Right forelimb (tissue), 1 donor: ENCODE measurements around the gene LEMD3.

ENCODE experiments used
- DNase-seq: peaks from one replicate; pipeline ENCODE4 v3.0.0-alpha.2; 2018

The LEMD3 gene

DNA sequence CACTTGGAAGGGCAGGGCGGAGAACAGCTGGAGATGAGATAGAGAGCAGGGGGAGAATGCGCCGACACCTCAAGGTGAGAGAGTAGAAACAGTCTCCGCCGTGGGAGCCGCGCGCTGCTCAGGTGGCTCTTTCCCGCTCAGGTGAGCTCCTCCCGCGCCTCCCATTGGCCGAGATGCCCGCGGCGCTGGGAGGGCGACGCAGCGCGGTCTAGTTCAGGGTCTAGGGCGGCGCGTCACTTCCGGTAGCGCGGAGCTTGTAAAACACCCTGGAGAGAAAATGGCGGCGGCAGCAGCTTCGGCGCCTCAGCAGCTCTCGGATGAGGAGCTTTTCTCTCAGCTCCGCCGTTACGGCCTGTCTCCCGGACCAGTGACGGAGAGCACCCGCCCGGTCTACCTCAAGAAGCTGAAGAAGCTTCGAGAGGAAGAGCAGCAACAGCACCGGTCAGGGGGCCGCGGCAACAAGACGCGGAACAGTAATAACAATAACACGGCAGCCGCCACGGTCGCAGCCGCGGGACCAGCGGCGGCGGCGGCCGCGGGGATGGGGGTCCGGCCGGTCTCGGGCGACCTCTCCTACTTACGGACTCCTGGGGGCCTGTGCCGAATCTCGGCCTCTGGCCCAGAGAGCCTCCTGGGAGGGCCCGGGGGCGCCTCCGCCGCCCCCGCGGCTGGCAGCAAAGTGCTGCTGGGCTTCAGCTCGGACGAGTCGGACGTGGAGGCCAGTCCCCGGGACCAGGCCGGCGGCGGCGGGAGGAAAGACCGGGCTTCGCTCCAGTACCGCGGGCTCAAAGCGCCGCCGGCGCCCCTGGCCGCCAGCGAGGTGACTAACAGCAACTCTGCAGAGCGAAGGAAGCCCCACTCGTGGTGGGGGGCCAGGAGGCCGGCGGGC is at the start of gene LEMD3:
LEMD3 (plus strand) TSS at position 264 of the 889 bp plus-strand sequence; CDS start at position 278, 14 bp downstream.
- DNase-seq: peak; percentile 93

DNA sequence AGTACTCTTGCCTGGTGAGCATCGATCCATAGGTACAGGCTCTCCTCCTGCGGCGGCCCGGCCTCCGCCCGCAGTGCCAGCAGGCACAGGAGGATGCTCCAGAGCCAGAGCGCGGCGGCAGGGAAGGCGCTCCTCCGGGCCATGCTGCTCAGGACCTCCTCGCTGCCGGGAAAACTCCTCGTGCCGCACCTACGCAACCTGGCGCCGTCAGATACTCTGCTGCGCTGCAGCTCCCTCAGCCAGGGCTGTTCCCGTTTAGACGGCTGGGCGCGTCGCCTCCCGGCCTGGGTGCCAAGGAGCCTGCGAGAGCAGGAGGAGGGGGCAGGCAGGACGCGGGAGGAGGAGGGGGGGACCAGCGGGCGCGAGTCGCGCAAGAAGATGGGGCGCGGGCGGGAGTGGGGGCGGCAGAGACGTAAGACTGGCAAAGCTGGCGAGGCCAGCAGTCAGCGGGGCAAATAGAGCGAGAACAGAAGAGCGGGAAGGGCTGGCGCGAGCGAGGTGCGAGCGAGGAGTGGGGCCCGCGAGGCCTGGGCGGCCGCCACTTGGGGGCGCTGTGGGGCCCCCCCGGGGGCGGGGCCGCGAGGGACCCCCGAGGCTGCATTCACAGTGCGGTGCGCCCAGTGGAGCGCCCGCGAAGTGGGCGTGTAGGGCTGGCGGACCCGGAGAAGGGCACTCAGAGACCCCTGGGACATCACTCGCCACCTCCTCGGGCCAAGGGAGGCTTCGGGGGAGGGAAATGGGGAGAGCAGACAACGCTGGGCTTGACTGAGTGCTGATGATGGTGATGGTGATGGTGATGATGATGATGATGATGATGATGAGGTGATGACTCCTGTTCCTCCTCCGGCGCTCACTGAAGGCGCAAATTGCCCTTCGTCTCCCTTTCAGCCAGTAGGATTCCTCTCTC is 48.1 kb upstream of the LEMD3 start, which contains the start of gene WIF1:
WIF1 (minus strand) TSS at position 257 of the 907 bp plus-strand sequence; CDS start at position 143, 114 bp downstream.
- peak; percentile 70 for DNase-seq

DNA sequence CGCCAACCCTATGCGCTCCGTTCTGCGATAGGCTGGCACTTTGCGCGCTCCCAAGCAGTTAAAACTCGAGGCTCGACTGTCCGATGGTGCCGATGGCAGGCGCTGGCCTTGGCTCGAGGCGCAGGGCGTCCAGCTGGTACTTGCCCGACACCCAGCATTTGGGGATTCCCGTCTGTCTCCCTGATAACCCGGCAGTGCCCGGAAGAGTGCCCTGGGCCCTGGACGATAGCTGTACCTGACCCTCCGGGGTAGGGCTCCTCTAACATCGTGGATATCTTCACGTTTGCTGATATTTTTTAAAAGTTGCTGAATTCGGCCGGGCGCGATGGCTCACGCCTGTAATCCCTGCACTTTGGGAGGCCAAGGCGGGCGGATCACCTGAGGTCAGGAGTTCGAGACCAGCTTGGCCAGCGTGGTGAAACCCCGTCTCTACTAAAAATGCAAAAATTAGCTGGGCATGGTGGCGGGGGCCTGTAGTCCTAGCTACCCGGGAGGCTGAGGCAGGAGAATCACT is 47.4 kb upstream of the LEMD3 start:
- no peak for DNase-seq

DNA sequence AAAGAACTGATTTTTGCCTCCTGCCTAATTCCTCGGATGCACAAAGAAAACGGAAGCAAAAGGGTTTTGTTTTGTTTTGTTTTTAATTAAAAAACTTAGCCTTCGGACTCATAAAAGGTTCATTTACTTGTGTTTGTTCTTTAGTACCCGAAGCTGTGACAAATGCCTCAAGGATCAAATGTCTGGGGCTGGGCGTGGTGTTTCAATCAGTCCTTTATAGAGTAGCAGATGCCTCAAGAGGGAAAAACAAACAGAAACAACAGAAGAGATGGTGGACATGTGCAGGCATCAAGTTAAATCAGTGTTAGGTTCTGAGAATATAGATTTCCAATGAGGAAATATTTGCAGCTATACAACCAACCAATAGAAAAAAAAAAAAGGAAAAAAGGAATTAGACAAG is 46.7 kb upstream of the LEMD3 start:
- no peak for DNase-seq

DNA sequence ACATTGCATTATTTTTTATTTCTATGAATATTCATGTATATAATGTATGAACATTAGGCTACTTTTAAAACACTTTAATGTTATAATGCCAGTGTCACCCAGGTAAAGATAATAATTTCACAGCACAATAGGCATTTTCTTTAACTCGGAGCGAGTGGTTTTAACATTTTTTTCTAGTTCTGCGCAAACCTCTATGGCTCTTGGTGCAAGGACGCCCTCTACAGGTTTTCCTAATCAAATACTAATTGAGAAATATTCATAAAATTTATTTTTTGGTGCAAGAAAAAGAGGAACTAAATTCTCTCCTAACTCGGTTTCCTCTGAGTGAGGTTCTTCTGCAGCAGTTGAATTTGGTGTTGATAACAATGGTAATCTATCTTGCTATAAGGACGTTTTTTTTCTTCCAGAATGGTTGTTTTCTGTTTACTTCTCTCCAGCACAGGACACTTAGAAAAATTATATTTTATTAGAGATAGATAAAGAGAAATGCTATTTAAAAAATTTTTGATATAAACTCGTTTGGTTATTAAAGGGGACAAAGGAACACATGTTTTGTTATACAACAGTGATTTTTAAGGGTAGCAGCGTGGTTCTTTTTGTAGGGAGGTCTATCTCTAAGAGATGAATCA is 45.8 kb upstream of the LEMD3 start:
- no peak for DNase-seq

DNA sequence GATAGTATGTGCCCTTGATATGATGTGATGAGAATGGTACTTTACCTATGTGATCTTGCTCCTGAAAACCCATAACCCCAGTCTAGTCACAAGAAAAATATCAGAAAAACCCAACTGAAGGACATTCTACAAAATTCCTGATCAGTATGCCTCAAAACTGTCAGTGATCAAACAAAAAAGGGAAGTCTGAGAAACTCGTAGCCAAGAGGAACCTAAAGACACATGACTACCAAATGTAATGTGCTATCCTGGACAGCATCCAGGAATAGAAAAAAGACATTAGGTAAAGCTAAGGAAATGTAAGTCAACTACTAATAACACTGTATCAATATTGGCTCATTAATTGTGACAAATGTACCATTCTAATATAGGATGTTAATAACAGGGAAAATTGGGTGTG is 44.1 kb upstream of the LEMD3 start:
- DNase-seq: no peak

DNA sequence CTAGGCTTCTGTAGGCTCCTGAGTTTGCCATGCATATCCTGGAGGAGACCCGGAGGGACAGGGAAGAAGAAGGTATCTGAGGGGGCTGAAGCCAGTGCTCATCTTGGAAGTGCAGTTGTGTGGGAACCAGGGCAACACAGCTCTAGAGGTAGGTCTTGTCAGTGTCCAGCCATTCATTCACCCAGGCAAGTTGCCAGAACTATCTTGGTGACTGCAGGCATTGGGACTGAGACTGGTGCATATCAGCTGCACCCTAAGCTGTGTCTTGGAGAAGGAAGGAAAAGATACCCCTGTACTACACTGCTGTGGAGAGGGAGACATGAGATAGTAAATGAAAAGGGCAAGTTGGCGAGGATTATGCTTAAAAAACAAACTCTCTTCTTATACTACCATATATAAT is 43.4 kb upstream of the LEMD3 start:
- DNase-seq: no peak

DNA sequence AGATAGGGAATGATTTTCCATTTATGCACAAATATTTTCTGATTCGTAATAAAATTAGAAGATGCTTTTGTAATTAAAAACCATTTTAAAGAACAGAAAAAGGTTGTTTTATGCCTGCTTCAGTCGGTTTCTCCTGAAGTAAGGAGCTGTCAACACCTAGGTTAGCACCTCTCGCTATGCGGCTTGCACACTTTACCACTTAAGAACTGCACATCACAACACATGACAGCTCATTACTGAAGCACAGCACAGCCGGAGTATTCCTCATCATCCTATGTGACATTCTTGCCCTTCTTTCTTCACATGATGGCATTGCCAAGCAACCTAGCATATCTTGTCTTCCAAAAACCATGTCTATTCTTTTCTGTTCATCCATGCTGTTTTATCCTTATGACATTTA is 42.9 kb upstream of the LEMD3 start:
- DNase-seq: no peak

DNA sequence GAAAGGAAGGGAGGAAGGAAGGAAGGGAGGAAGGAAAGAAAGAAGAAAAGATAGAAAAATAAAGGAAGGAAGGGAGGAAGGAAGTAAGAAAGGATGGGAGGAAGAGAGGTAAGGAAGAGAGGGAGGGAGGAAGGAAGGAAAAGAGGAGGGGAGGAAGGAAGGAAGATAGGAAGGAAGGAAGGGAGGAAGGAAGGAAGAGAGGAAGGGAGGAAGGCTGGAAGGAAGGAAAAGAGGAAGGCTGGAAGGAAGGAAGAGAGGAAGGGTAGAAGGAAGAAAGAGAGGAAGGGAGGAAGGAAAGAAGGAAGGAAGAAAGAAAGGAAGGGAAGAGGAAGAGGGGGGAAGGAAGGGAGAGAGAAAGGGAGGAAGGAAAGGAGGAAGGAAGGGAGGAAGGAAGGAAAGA is 35.5 kb upstream of the LEMD3 start:
- DNase-seq: no peak

DNA sequence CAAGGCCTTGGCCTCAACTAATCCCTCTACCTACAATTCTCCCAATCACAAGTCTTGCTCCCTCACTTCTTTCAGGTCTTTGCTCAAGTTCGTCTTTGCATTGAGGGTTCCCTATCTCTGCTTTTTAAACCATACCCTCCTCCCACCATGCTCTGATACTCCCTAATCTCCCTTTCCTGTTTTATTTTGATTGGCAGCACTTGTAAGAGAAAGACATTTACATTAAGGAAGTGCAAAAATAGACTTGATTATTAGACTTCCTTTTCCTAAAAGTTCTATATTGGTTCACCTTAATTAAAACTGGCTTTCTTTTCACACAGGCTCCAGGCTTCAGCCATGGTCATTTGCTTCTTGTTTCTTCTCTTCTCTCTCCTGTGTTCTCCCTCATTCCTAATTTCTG is 30.0 kb upstream of the LEMD3 start:
- no peak for DNase-seq

DNA sequence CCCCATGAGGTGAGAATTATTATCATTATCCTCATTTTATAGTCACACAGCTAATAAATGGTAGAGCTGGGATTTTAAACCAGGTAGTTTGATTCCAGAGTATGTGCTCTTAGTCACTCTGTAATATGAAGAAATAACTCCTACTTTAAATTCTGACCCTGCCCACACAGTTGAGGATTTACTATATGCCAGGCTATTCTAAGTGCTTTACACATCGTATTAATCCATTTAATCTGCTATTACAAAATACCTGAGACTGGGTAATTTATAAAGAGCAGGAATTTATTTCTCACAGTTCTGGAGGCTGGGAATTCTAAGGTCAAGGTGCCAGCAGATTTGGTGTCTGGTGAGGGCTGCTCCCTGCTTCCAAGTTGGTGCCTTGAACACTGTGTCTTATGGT is 28.6 kb upstream of the LEMD3 start:
- DNase-seq: no peak

DNA sequence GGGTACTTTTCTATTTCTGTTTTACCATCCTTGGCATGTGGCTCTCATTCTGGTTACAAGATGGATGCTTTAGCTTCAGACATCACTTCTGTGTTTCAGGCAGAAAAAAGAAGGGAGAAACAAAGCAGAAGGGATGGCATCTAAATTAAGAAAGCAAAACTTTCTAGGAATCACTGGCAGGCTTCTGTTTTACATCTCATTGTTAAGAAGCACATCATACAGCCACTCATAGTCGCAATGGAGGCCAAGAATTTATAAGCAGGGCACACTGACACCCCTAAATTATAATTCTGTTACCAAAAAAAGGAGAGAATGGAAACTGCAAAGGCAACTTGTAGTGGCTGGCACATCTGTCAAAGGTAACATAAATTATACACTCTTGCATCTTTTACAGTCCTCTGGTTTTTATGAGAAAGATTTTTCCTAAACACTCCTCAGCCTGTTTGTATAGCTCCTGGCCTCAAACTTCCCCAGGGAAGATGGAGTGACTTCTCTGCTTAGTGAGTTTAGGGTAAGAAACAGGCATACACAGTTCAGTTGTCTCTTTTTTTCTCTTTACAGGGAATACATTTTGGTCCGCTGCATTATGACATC is 22.0 kb upstream of the LEMD3 start:
- DNase-seq: no peak

DNA sequence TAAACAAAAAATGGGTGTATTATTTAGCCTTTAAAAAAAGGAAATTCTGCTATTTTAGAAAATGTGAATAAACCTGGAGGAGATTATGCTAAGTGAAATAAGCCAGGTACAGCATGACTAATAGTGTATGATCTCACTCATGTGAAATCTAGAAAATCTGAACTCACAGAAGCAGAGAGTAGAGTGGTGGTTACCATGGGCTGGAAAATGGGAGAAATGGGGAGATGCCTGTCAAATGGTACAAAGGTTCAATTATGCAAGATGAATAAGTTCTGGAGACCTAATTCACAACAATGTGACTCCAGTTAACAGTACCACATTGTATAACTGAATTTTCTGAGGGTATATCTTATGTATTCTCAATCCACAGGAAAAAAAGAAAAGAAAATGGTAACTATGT is 17.4 kb upstream of the LEMD3 start:
- no peak for DNase-seq

DNA sequence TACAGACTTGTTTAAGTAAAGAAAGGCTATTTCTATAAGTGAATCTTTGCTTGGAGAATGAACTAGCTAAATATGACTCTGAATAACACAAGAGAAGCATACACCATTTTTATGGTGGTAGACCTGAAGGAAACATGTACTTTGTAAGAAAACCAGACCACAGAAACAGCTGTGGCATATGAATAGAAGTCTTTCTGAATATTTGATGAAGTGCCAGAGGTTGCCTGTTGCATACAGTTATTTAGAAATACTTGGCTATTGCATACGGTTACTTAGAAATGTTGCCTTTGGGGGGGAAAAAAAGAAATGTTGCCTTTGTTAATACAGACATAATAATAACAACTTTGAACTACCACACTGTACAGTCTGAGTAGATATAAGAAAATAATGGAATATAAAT is 16.8 kb upstream of the LEMD3 start:
- no peak for DNase-seq

DNA sequence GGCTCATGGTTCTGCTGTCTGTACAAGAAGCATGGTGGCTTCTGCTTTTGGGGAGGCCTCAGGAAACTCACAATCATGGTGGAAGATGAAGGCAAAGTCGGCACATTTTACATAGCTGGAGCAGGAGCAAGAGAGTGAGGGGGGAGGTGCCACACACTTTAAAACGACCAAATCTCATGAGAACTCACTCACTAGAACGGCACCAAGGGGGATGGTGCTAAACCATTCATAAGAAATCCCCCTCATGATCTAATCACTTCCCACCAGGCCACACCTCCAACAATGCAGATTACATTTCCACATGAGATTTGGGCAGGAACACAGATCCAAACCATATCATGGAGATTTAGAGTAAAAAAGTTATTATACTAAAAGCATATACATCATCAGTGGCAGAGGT is 13.6 kb upstream of the LEMD3 start:
- no peak for DNase-seq

DNA sequence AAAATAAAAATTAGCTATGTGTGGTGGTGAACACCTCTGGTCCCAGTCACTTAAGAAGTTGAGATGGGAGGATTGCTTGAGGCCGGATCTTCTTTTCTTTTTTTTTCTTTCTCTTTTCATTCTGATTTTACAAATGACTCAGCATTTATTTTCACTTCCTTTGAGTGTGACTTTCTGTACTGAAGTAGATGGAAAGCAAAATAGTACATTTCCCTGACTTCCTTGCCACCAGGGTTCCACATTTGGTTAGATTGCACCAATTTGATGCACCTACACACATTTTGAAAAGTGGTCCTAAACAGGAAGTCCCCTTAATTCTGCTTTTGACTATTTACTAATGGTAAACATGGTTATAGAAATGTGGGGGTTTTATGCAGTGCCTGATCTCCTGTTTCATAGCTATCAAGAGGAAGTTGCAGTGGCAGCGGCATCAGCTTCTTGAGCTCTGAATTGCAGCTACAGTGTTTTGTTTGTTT is 13.0 kb upstream of the LEMD3 start:
- DNase-seq: no peak

DNA sequence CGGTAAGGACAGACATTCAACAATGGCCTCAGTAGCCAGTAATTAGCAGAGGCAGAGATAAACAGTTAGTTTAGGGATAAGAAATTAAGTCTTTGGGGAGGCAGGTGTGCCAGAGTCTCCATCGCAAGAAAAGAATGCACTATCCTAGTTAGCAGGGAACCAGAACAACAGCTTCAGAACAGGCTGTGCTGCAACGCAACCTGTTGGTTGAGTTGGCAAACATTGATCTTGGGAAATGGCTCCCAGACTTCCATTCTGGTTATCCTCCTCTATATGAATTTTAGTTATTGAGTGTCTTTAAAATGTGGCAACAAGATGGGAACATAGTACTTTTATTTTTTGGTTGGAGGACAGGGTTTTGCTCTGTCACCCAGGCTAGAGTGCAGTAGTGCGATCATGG is 12.3 kb upstream of the LEMD3 start:
- DNase-seq: no peak

DNA sequence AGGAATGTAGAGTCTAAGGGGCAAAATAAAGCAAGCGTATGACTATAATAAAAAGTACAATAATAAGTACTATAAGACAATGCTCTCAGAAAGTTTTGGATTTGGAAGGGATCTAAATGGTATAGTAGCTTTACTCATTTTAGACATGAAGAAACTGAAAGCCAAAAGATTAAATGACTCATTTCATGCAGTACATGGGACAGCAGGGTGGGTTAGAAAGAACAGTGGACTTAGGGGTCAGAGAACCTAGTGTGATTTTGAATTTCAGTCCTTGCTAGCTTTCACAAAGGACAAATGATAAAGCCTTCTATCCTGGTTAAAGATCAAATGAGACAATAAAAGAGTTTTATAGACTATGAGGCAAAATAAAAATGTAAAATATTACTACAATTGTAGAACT is 6.8 kb upstream of the LEMD3 start:
- no peak for DNase-seq

DNA sequence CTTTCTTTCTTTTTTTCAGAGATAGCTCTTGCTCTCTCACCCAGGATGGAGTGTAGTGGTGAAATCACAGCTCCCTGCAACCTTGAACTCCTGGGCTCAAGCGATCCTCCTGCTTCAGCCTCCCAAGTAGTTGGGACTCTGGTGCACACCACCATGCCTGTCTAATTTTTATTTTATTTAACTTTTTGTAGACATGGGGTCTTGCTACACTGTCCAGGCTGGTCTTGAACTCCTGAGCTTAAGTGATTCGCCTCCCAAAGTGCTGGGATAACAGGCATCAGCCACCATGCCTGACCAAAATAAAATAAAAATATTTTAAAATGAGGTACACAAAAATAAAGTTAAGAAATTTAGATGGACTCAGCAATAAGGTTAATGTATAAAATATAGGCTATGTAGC is 5.1 kb upstream of the LEMD3 start:
- no peak for DNase-seq

DNA sequence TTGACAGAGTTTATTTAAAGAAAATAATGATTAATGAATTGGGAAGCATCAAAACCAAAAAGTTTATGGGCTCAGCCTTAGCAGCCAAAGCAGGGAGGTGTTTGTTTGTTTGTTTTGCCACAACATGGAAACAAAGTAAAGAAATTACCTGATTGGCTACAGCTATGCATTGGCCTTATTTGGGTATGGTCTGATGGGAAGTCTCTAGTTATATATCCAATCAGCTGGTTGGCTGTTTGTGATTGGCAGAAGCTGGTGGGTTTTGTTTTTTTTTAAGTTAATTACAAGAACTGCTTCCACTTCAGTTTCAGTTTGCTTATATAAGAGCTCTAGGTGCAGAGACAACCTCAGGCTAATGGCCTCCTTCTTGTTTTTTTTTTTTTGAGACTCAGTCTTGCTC is 4.6 kb upstream of the LEMD3 start:
- no peak for DNase-seq

DNA sequence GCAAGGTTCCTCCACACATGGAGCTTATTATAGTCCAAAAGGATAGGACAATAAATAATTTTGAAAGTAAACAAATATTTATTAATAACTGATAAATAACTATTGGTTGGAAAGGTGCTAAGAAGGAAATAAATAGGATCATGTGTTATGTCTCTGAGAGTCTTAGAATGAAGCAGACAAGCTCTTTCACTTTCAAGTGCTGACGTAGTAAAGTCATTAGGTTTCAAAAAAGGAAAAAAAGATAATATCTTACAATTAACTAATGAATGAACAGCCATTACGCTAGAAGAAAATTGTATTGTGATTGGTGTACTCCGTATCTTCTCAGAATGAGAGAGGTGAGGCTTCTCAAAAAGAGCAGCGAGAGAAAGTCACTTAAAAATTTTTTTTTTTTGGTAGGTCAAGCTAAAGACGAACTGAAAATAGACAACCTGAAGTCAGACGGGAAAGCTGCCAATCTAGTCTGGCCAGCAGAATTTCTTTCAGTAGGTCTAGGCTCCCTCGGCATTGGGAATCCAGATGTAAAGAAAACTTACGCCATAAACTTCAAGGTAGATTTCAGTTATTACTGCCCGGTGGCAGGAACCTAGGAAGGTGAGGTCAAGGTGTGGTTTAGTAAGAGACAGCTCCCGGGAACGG is 583 bp upstream of the LEMD3 start:
- no peak for DNase-seq
